ENCODE results near the gene OTX2. TPM values are rescaled to one million over a fixed set of nuclear protein-coding genes. Genes with fewer than 3 reads are reported as not detected.

OTX2 gene
- total and polyA plus RNA-seq, 2 donors from 2014 or later, result not detected

- Histone ChIP-seq H3K4me3 (ENCODE audit: low read length in 3 of 3) (no peak overlapping the region), H3K4me1 (ENCODE audit: control insufficient read depth in 2 of 3, insufficient read depth in 2 of 3, low read depth in 1 of 3, low read length in 3 of 3) (no peaks in the 10 kb centered on the region), H3K9ac (ENCODE audit: low read length in 3 of 3) (no peak overlapping the region), H3K36me3 (ENCODE audit: control insufficient read depth in 2 of 3, insufficient read depth in 3 of 3, low read length in 3 of 3) (no peaks in the 10 kb centered on the region), H3K9me3 (ENCODE audit: control insufficient read depth in 2 of 3, insufficient read depth in 1 of 3, low read length in 3 of 3) (no peaks in the 10 kb centered on the region), H3K27ac (ENCODE audit: low read depth in 2 of 2, low read length in 2 of 2) (no peak overlapping the region), H3K27me3 (ENCODE audit: control insufficient read depth, insufficient read depth, low read length) (peaks cover 87% of the 10 kb centered on the region)
- intact Hi-C loops (cut with DNase I), result no loop called here
- DNase-seq (no peak), FAIRE-seq (no peak)
- TF ChIP-seq CTCF (IDR thresholded peaks at IDR 0.05; ENCODE audit: borderline replicate concordance, extremely low read depth, insufficient read depth), result no peak
These were observed 8.4 kb downstream of the OTX2 start for GRCh38 chr14:56801920-56802319.

- intact Hi-C loops (cut with DNase I), result no loop called here
- FAIRE-seq (no peak), DNase-seq (peak in 1 of 5 donors; percentile 35)
- Histone ChIP-seq H3K9me3 (ENCODE audit: control insufficient read depth in 2 of 3, insufficient read depth in 1 of 3, low read length in 3 of 3) (no peaks in the 10 kb centered on the region), H3K9ac (ENCODE audit: low read length in 3 of 3) (no peak overlapping the region), H3K36me3 (ENCODE audit: control insufficient read depth in 2 of 3, insufficient read depth in 3 of 3, low read length in 3 of 3) (no peaks in the 10 kb centered on the region), H3K4me3 (ENCODE audit: low read length in 3 of 3) (no peak overlapping the region), H3K27ac (ENCODE audit: low read depth in 2 of 2, low read length in 2 of 2) (no peak overlapping the region), H3K27me3 (ENCODE audit: control insufficient read depth, insufficient read depth, low read length) (peaks cover 81% of the 10 kb centered on the region), H3K4me1 (ENCODE audit: control insufficient read depth in 2 of 3, insufficient read depth in 2 of 3, low read depth in 1 of 3, low read length in 3 of 3) (peaks cover 0 to under 1% (median 0%) of the 10 kb centered on the region in 3 donors)
- no peak for TF ChIP-seq CTCF (IDR thresholded peaks at IDR 0.05; ENCODE audit: borderline replicate concordance, extremely low read depth, insufficient read depth)
These were observed 11.0 kb downstream of the OTX2 start for GRCh38 chr14:56799343-56799645.

- no peak overlapping the region for H3K27ac ChIP-seq (ENCODE audit: low read depth in 2 of 2, low read length in 2 of 2)
- FAIRE-seq (no peak), DNase-seq (peak in 2 of 5 donors; percentile 37 to 47)
- H3K27me3 ChIP-seq (ENCODE audit: control insufficient read depth, insufficient read depth, low read length), result peaks cover 75% of the 10 kb centered on the region
- H3K9me3 ChIP-seq (ENCODE audit: control insufficient read depth in 2 of 3, insufficient read depth in 1 of 3, low read length in 3 of 3), result no peaks in the 10 kb centered on the region
- H3K4me1 ChIP-seq (ENCODE audit: control insufficient read depth in 2 of 3, insufficient read depth in 2 of 3, low read depth in 1 of 3, low read length in 3 of 3), result peaks cover 0 to 2% (median 0%) of the 10 kb centered on the region in 3 donors
- H3K36me3 ChIP-seq (ENCODE audit: control insufficient read depth in 2 of 3, insufficient read depth in 3 of 3, low read length in 3 of 3), result no peaks in the 10 kb centered on the region
- no peak overlapping the region for H3K9ac ChIP-seq (ENCODE audit: low read length in 3 of 3)
- TF ChIP-seq CTCF (IDR thresholded peaks at IDR 0.05; ENCODE audit: borderline replicate concordance, extremely low read depth, insufficient read depth), result no peak
- intact Hi-C loops (cut with DNase I), result no loop called here
- no peak overlapping the region for H3K4me3 ChIP-seq (ENCODE audit: low read length in 3 of 3)
These were observed 11.6 kb downstream of the OTX2 start for GRCh38 chr14:56798447-56799342.

All from kidney (tissue), 14 donors.